ENCODE results near the gene ARHGAP22. TPM values are rescaled to one million over a fixed set of nuclear protein-coding genes. Genes with fewer than 3 reads are reported as not detected.
A peak's percentile ranks its signal among the peaks of the same experiment; 100 is the strongest.

ARHGAP22 gene
- total RNA-seq, 1 experiment from 2014 or later, result 9.9 TPM

GRCh38 chr10:48605786-48606529 lies 1.1 kb upstream of the ARHGAP22 start:
- RAD21 ChIA-PET (ENCODE audit: low non-redundant PET in 1 of 2, low total read pairs in 2 of 2, uncharacterized antibody in 2 of 2, unreplicated experiment in 2 of 2), result interaction anchor here in 1 of 2 experiments (0.6 to 1.1 kb wide), 2 partner anchors 50 to 370 kb away, joined by 3 to 4 read pairs; no protein-coding TSS in a partner anchor
- 0 out of 4 replicates have a peak overlapping the region, but pooled peaks of 1 of the 2 experiments have one; percentile 90 for H3K4me3 ChIP-seq (replicated peaks in 1 of 2; ENCODE audit: low read depth in 1 of 2, low read length in 2 of 2)
- peaks cover 26% of the 10 kb centered on the region; the same call in 1 of the 2 replicates for H3K79me2 ChIP-seq (ENCODE audit: insufficient read depth, low read length)
- no peak for TF ChIP-seq EZH2 (IDR thresholded peaks at IDR 0.05)
- intact Hi-C loops (cut with micrococcal nuclease), result loop anchor here (10.0 kb wide), 1 partner anchor 49 kb away; no protein-coding TSS in a partner anchor
- H3K9me2 ChIP-seq (ENCODE audit: insufficient read depth), result no peaks in the 10 kb centered on the region
- H3K4me2 ChIP-seq (ENCODE audit: low read length), result peak overlapping the region; percentile 99
- H3K9ac ChIP-seq (ENCODE audit: low read length), result no peak overlapping the region
- no peaks in the 10 kb centered on the region for H3K9me3 ChIP-seq (ENCODE audit: control insufficient read depth in 1 of 2, insufficient read depth in 1 of 2, low read depth in 1 of 2, low read length in 2 of 2)
- no peaks in the 10 kb centered on the region for H3K27me3 ChIP-seq (ENCODE audit: insufficient read depth, low read length)
- CTCF ChIA-PET, result interaction anchor here (1.0 to 5.6 kb wide), 3 partner anchors 9 to 50 kb away, joined by 4 to 64 read pairs (median 5); no protein-coding TSS in a partner anchor
- H3K36me3 ChIP-seq (ENCODE audit: control insufficient read depth in 1 of 2, insufficient read depth in 2 of 2, low read length in 2 of 2), result no peaks in the 10 kb centered on the region
- POLR2A ChIA-PET, result interaction anchor here (0.7 kb wide), 1 partner anchor 54 kb away, joined by 5 read pairs; no protein-coding TSS in a partner anchor
- peaks cover 6 to 31% of the 10 kb centered on the region in 2 experiments for H3K4me1 ChIP-seq (ENCODE audit: control insufficient read depth in 1 of 2, insufficient read depth in 2 of 2, low read length in 2 of 2)
- no peak overlapping the region for H2AFZ ChIP-seq (ENCODE audit: low read depth, low read length, poor library complexity, severe bottlenecking)
- BruUV-seq (replicated peaks), result no TSS peak
- H3K27ac ChIP-seq (ENCODE audit: low read depth, low read length), result no peak overlapping the region
- H4K20me1 ChIP-seq (ENCODE audit: insufficient read depth), result 0 out of 2 replicates have a peak, but pooled peaks cover 3% of the 10 kb centered on the region
- DNase-seq (ENCODE audit: low read depth, low spot score) (no peak), ATAC-seq (no peak)

GRCh38 chr10:48604039-48604990 lies 558 bp downstream of the ARHGAP22 start:
- BruUV-seq (replicated peaks), result no TSS peak
- Histone ChIP-seq H3K27me3 (ENCODE audit: insufficient read depth, low read length) (no peaks in the 10 kb centered on the region), H3K4me1 (ENCODE audit: control insufficient read depth in 1 of 2, insufficient read depth in 2 of 2, low read length in 2 of 2) (peaks cover 6 to 31% of the 10 kb centered on the region in 2 experiments), H3K79me2 (ENCODE audit: insufficient read depth, low read length) (peaks cover 26% of the 10 kb centered on the region; the same call in 1 of the 2 replicates), H3K36me3 (ENCODE audit: control insufficient read depth in 1 of 2, insufficient read depth in 2 of 2, low read length in 2 of 2) (no peaks in the 10 kb centered on the region), H3K9ac (ENCODE audit: low read length) (peak overlapping the region; percentile 78), H4K20me1 (ENCODE audit: insufficient read depth) (0 out of 2 replicates have a peak, but pooled peaks cover 3% of the 10 kb centered on the region), H2AFZ (ENCODE audit: low read depth, low read length, poor library complexity, severe bottlenecking) (peak overlapping the region; percentile 90), H3K4me2 (ENCODE audit: low read length) (peak overlapping the region; percentile 99), H3K27ac (ENCODE audit: low read depth, low read length) (peak overlapping the region; percentile 4; the same call in 1 of the 2 replicates), H3K9me2 (ENCODE audit: insufficient read depth) (no peaks in the 10 kb centered on the region), H3K9me3 (ENCODE audit: control insufficient read depth in 1 of 2, insufficient read depth in 1 of 2, low read depth in 1 of 2, low read length in 2 of 2) (no peaks in the 10 kb centered on the region), H3K4me3 (replicated peaks in 1 of 2; ENCODE audit: low read depth in 1 of 2, low read length in 2 of 2) (peak overlapping the region; percentile 66 to 90)
- POLR2A ChIA-PET, result interaction anchor here (0.6 kb wide), 1 partner anchor 15 kb away, joined by 3 read pairs; no protein-coding TSS in a partner anchor
- TF ChIP-seq EZH2 (IDR thresholded peaks at IDR 0.05) (no peak), MAX (IDR thresholded peaks at IDR 0.05) (peak; percentile 92), CTCF (IDR thresholded peaks at IDR 0.05 in 2 of 3, conservative IDR thresholded peaks at IDR 0.05 in 1 of 3; ENCODE audit: borderline replicate concordance in 1 of 3, insufficient read depth in 1 of 3, low read depth in 2 of 3, low read length in 2 of 3) (no peak)
- ATAC-seq, result peak; percentile 52
- no peak for DNase-seq (ENCODE audit: low read depth, low spot score)
- intact Hi-C loops (cut with micrococcal nuclease), result loop anchor here (10.0 kb wide), 1 partner anchor 50 kb away; no protein-coding TSS in a partner anchor
- CTCF ChIA-PET, result interaction anchor here (0.6 to 5.6 kb wide), 3 partner anchors 11 to 312 kb away, joined by 3 to 64 read pairs (median 5); no protein-coding TSS in a partner anchor
- RAD21 ChIA-PET (ENCODE audit: low non-redundant PET in 1 of 2, low total read pairs in 2 of 2, uncharacterized antibody in 2 of 2, unreplicated experiment in 2 of 2), result interaction anchor here in 1 of 2 experiments (1.1 kb wide), 1 partner anchor 52 kb away, joined by 4 read pairs; no protein-coding TSS in a partner anchor

Measured in HCT116 (cell line).